Activated B cell treated with CpG ODN at 0.5 μM for 24 hours (primary cell): ENCODE results near the gene KDM4B. TPM values are rescaled to one million over a fixed set of nuclear protein-coding genes. Genes with fewer than 3 reads are reported as not detected.

Source experiments
- ATAC-seq: fragments of 200-7000 bp; cut with Tn5 transposase; one replicate; pipeline ENCODE4 v1.10.0; 2021; ENCODE audit warnings: low read depth, mild to moderate bottlenecking, moderate library complexity
- CTCF ChIA-PET: fragments of 350-600 bp; sonication (Branson Sonifier 250); formaldehyde crosslinking; loops from one replicate; lab custom pipeline; 2021; ENCODE audit warnings: antibody characterized with exemption; lab: Charles Lee
- POLR2A ChIA-PET: fragments of 350-600 bp; sonication (Branson Sonifier 250); formaldehyde crosslinking; loops from one replicate; lab custom pipeline; 2021; ENCODE audit warnings: antibody characterized with exemption; lab: Charles Lee
- DNase-seq: peaks from one replicate; pipeline ENCODE4 v3.0.0; 2022
- H3K27ac Mint-ChIP-seq: one replicate; pipeline ENCODE4 v1.8.0; 2020; ENCODE audit warnings: mixed read lengths
- H3K27me3 Mint-ChIP-seq: one replicate; pipeline ENCODE4 v1.8.0; 2021; ENCODE audit warnings: mixed read lengths
- H3K36me3 Mint-ChIP-seq: one replicate; pipeline ENCODE4 v1.8.0; 2021; ENCODE audit warnings: low read depth, mixed read lengths
- H3K4me1 Mint-ChIP-seq: one replicate; pipeline ENCODE4 v1.8.0; 2021; ENCODE audit warnings: mixed read lengths
- H3K4me3 Mint-ChIP-seq: one replicate; pipeline ENCODE4 v1.8.0; 2020; ENCODE audit warnings: mild to moderate bottlenecking, mixed read lengths
- H3K9me3 Mint-ChIP-seq: one replicate; pipeline ENCODE4 v1.8.0; 2020; ENCODE audit warnings: mixed read lengths
- intact Hi-C: fragments of 100-400 bp; cut with micrococcal nuclease; formaldehyde crosslinking; loops from one replicate; pipeline ENCODE4 v1.15.1; 2024
- total RNA-seq: library from RNA; stranded (reverse); gene quantifications from 2 replicates; pipeline ENCODE4 v1.2.3, GENCODE V29; 2022
- TF ChIP-seq, protein P1 (sequence below): fragments of 200-600 bp; IDR thresholded peaks from one replicate; pipeline ENCODE4 v1.8.0; 2022; ENCODE audit warnings: antibody characterized with exemption, mild to moderate bottlenecking

Gene KDM4B
- total RNA-seq, 1 donor from 2014 or later: 88.9 TPM

DNA sequence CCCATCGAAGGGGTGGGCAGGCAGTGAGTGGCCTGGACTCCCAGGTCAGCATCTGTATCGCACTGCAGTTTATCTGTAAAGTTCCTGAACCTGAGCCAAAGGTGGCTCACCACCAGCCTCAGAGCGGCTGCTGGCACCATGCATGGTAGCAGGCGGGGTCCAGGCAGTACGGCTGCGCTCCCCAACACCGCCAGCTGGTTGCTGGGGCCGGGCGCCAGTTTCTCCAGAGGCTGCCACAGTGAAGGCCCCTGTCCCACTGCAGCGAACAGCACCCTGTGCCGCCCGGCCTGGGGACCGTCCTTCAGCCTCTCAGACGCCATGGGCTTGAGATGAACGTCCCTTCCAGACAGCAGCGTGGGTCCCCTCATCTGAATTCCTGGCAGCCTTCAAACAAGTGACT, 109.8 kb downstream of the KDM4B start:
- Mint-ChIP-seq H3K4me1 (peaks cover 15% of the 10 kb centered on the region), H3K4me3 (no peak overlapping the region), H3K27me3 (no peaks in the 10 kb centered on the region), H3K27ac (no peak overlapping the region), H3K36me3 (peaks cover 54% of the 10 kb centered on the region), H3K9me3 (no peaks in the 10 kb centered on the region)
- POLR2A ChIA-PET: no interaction called here
- DNase-seq (no peak), ATAC-seq (no peak)
- TF ChIP-seq, protein P1, sequence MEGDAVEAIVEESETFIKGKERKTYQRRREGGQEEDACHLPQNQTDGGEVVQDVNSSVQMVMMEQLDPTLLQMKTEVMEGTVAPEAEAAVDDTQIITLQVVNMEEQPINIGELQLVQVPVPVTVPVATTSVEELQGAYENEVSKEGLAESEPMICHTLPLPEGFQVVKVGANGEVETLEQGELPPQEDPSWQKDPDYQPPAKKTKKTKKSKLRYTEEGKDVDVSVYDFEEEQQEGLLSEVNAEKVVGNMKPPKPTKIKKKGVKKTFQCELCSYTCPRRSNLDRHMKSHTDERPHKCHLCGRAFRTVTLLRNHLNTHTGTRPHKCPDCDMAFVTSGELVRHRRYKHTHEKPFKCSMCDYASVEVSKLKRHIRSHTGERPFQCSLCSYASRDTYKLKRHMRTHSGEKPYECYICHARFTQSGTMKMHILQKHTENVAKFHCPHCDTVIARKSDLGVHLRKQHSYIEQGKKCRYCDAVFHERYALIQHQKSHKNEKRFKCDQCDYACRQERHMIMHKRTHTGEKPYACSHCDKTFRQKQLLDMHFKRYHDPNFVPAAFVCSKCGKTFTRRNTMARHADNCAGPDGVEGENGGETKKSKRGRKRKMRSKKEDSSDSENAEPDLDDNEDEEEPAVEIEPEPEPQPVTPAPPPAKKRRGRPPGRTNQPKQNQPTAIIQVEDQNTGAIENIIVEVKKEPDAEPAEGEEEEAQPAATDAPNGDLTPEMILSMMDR: no peak
- intact Hi-C loops: no loop called here
- CTCF ChIA-PET: no interaction called here

DNA sequence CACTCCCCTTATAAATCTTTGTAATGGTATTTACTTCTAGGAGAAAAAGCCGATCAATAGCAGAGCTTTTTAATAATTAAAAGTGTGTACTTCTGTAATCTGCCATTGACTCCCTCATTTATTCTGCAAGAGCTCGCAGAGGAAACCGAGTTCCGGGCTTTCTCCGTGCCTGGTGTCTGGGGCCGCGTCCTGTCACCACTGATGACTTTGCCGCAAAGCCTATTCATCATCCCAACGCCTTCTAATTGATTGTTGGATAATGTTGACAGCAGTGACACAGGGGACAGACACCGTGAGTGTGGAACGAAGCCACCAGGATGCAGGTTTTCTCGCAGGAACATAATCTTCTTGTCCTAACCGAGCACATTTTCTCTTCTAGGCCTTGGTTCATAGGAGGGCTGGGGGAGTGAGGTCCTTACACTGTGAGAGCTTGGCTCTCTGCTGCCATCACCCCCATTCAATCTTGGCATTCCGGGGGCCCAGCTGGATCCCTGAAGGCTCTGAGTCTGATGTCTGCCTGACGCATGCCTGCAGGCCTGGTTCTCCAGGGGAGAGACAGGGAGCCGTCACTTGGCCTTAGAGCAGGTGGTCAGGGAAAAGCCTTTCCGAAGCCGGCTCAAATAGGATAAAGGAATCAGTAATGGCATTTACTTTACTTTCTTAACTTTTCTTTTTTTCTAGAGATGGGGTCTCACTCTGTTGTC, 110.3 kb downstream of the KDM4B start:
- Mint-ChIP-seq H3K27ac (no peak overlapping the region), H3K9me3 (no peaks in the 10 kb centered on the region), H3K4me1 (peaks cover 10% of the 10 kb centered on the region), H3K4me3 (no peak overlapping the region), H3K36me3 (peaks cover 56% of the 10 kb centered on the region), H3K27me3 (no peaks in the 10 kb centered on the region)
- DNase-seq (no peak), ATAC-seq (no peak)
- POLR2A ChIA-PET: no interaction called here
- intact Hi-C loops: no loop called here
- TF ChIP-seq, protein P1: no peak
- CTCF ChIA-PET: no interaction called here

DNA sequence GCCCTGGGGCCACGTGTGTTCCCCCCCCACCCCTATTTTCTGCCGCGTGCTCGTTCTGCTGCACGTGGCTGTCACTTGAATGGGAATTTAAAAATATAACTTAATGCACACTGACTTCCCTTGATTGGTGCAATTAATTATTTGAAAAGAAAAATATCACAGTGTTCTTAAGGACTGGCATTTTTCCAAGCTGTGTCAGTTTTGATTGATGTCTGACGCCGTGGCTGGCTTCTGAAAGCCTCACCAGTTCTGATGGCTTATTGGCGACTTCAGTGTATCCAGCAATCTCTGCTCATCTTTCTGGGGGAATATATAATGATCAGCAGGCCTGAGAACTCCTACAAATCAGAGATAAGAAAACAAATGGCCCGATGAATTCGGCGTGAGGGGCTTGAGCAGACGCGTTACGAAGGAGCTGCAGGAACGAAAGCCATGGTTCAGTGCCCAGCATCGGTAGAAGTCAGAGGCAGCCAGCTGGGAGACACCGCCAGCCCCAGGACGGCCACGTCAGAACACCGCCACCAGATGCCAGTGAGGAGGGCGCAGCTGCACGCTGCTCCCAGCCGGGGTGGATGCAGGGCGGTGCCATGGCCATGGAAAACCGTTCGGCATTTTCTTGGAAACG, 111.2 kb downstream of the KDM4B start:
- no peaks in the 10 kb centered on the region for H3K9me3 Mint-ChIP-seq
- peaks cover under 1% of the 10 kb centered on the region for H3K4me1 Mint-ChIP-seq
- no peak for DNase-seq
- no peak overlapping the region for H3K27ac Mint-ChIP-seq
- TF ChIP-seq, protein P1: no peak
- POLR2A ChIA-PET: no interaction called here
- peaks cover 56% of the 10 kb centered on the region for H3K36me3 Mint-ChIP-seq
- H3K4me3 Mint-ChIP-seq: no peak overlapping the region
- intact Hi-C loops: no loop called here
- ATAC-seq: no peak
- no peaks in the 10 kb centered on the region for H3K27me3 Mint-ChIP-seq
- CTCF ChIA-PET: no interaction called here

DNA sequence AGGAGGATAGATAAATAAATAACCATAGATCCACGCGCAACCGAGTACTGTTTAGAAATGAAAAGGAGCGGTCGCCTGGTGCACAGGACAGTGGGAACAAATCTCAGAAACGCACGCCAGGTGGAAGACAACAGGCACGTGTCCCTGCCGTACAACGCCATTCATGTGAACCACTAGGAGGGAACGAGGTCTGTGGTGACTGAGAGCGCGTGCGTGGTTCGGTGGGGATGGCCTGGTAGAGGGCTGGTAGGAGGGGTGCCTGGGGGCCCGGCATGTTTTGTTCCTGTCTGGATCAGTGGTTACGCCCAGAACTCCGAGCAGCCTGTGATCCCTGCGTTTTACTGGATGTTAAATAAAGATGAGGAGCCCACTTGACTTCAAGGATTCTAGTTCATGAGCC, 111.9 kb downstream of the KDM4B start:
- no peak overlapping the region for H3K27ac Mint-ChIP-seq
- DNase-seq (no peak), ATAC-seq (no peak)
- POLR2A ChIA-PET: no interaction called here
- no peaks in the 10 kb centered on the region for H3K4me1 Mint-ChIP-seq
- peaks cover 58% of the 10 kb centered on the region for H3K36me3 Mint-ChIP-seq
- H3K4me3 Mint-ChIP-seq: no peak overlapping the region
- H3K27me3 Mint-ChIP-seq: no peaks in the 10 kb centered on the region
- CTCF ChIA-PET: no interaction called here
- H3K9me3 Mint-ChIP-seq: no peaks in the 10 kb centered on the region
- intact Hi-C loops: no loop called here
- TF ChIP-seq, protein P1: no peak

DNA sequence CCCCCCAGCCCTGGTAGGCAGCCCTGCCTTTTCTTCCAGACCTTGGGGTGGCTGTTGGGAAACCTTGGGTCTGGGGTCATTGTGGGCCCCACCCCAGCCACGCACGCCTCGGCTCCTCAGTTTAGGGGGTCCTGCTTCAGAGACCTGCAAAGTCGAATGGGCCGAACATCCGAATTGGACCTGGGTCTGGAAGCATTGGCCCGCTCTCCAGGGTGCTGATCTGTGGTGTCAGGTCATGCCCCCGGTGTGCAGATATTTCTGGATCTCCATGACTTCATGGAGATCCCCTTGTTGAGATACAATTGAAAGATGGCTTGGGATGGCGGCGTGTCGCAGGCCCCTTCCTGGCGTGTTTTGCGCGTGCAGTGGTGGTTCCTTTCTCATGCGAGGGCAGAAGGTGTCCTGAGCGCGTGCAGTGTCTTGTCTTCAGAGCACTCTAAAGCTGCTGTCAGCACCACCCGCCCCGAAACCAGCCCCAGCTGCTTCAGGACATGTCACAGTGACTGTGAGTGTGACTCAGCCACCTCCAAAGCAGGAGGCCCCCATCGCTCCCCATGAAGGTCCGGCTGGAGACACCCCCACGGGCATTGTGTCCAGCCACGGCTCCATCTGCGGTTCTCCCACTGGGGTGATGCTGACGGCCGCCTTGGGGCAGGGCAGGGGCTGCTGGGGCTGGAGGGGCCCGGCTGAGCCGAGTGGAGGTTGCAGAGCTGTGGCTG, 112.7 kb downstream of the KDM4B start:
- DNase-seq: no peak
- H3K36me3 Mint-ChIP-seq: peaks cover 59% of the 10 kb centered on the region
- ATAC-seq: no peak
- H3K9me3 Mint-ChIP-seq: no peaks in the 10 kb centered on the region
- POLR2A ChIA-PET: no interaction called here
- TF ChIP-seq, protein P1: no peak
- CTCF ChIA-PET: no interaction called here
- H3K27ac Mint-ChIP-seq: no peak overlapping the region
- no peak overlapping the region for H3K4me3 Mint-ChIP-seq
- H3K4me1 Mint-ChIP-seq: no peaks in the 10 kb centered on the region
- no peaks in the 10 kb centered on the region for H3K27me3 Mint-ChIP-seq
- intact Hi-C loops: no loop called here
